Fibroblast of lung (primary cell): Measurements from ENCODE around the gene DNAH3. TPM values are rescaled to one million over a fixed set of nuclear protein-coding genes. Genes with fewer than 3 reads are reported as not detected.
"Not testable (repeated sequence)": the region's sequence is repeated elsewhere in the genome, so short reads cannot be mapped to it uniquely, and the experiment has no call there.

Source experiments
- DNase-seq, 2 donors: peaks; one replicate each; pipeline versions ENCODE4 v3.0.0 to v3.0.0-alpha.2; 2010; ENCODE audit warnings: low read depth in 2 of 2
- H2AFZ ChIP-seq: 2 replicates; pipeline ENCODE4 v1.5.1; 2012; ENCODE audit warnings: low read length, control low read depth, inconsistent platforms
- H3K27ac ChIP-seq: 2 replicates; pipeline ENCODE4 v1.5.1; 2011; ENCODE audit warnings: low read length, control low read depth; ENCODE audit not compliant: insufficient read depth
- H3K27me3 ChIP-seq: 2 replicates; pipeline ENCODE4 v1.5.1; 2011; ENCODE audit warnings: mild to moderate bottlenecking, low read length; ENCODE audit not compliant: control insufficient read depth, insufficient read depth
- H3K36me3 ChIP-seq: 2 replicates; pipeline ENCODE4 v1.5.1; 2011; ENCODE audit warnings: low read length; ENCODE audit not compliant: control insufficient read depth, insufficient read depth
- H3K4me1 ChIP-seq: 2 replicates; pipeline ENCODE4 v1.5.1; 2011; ENCODE audit warnings: low read length; ENCODE audit not compliant: control insufficient read depth, insufficient read depth; ENCODE audit errors: extremely low read depth
- H3K4me2 ChIP-seq: 2 replicates; pipeline ENCODE4 v1.5.1; 2011; ENCODE audit warnings: low read length, control low read depth; ENCODE audit not compliant: insufficient read depth; ENCODE audit errors: extremely low read depth
- H3K4me3 ChIP-seq, 4 experiments: fragments of 200-600 bp in 1 of 4; sonication (generic) in 1 of 4; replicated peaks in 1 of 4; 2 replicates each; pipeline ENCODE4 v1.5.1; 2011 to 2016; ENCODE audit warnings: low read length in 4 of 4, low read depth in 3 of 4, mild to moderate bottlenecking in 3 of 4, control low read depth in 2 of 4, inconsistent platforms in 1 of 4, mixed read lengths in 1 of 4; ENCODE audit not compliant: insufficient read depth in 1 of 4; ENCODE audit errors: control extremely low read depth in 1 of 4
- H3K79me2 ChIP-seq: 2 replicates; pipeline ENCODE4 v1.5.1; 2012; ENCODE audit warnings: mild to moderate bottlenecking, low read length, inconsistent platforms; ENCODE audit not compliant: control insufficient read depth, insufficient read depth
- H3K9ac ChIP-seq: 2 replicates; pipeline ENCODE4 v1.5.1; 2011; ENCODE audit warnings: mild to moderate bottlenecking, low read length, control low read depth; ENCODE audit not compliant: insufficient read depth
- H3K9me3 ChIP-seq: 2 replicates; pipeline ENCODE4 v1.5.1; 2012; ENCODE audit warnings: low read depth, low read length; ENCODE audit not compliant: control insufficient read depth, insufficient read depth
- H4K20me1 ChIP-seq: 2 replicates; pipeline ENCODE4 v1.5.1; 2011; ENCODE audit warnings: low read length; ENCODE audit not compliant: control insufficient read depth, insufficient read depth; ENCODE audit errors: extremely low read depth
- CTCF ChIP-seq, 2 donors: IDR thresholded peaks in 1 of 2; conservative IDR thresholded peaks in 1 of 2; 1 replicate in 1 of 2; 2 replicates in 1 of 2; pipeline ENCODE4 v1.5.1; 2011 to 2012; ENCODE audit warnings: low read length in 2 of 2, control low read depth in 1 of 2, inconsistent platforms in 1 of 2, low read depth in 1 of 2, mild to moderate bottlenecking in 1 of 2
- EZH2 ChIP-seq: IDR thresholded peaks from 2 replicates; pipeline ENCODE4 v1.5.1; 2012; ENCODE audit warnings: low read length, control low read depth, mild to moderate bottlenecking; ENCODE audit errors: missing control alignments
- polyA plus RNA-seq, 2 donors: library from polyadenylated mRNA; depleted of rRNA in 1 of 2; stranded (reverse) in 1 of 2; unstranded in 1 of 2; fragments of >200 nt; gene quantifications; 2 replicates each; pipeline ENCODE4 v1.2.1, GENCODE V29; 2011 to 2012; ENCODE audit warnings: missing spikeins in 1 of 2
- total RNA-seq: library from RNA; depleted of rRNA; stranded (reverse); fragments of >200 nt; gene quantifications from 2 replicates; pipeline ENCODE4 v1.2.1, GENCODE V29; 2014

DNAH3 gene
- total and polyA plus RNA-seq, 2 donors (not counting 1 experiment from before 2014, with no cell fraction given), result not detected

- peak; percentile 81 to 91 for DNase-seq
- no peak overlapping the region for H3K4me3 ChIP-seq
- no peak overlapping the region for H2AFZ ChIP-seq
- no peaks in the 10 kb centered on the region for H3K9me3 ChIP-seq
- H3K36me3 ChIP-seq, result no peaks in the 10 kb centered on the region
- TF ChIP-seq CTCF (conservative IDR thresholded peaks at IDR 0.05 in 1 of 2, IDR thresholded peaks at IDR 0.05 in 1 of 2; ENCODE audit: low read depth in 1 of 2, low read length in 2 of 2) (peak; percentile 71 to 74), EZH2 (no peak)
- no peaks in the 10 kb centered on the region for H3K27me3 ChIP-seq
- peaks cover 10% of the 10 kb centered on the region for H3K4me1 ChIP-seq
- H3K4me2 ChIP-seq, result no peak overlapping the region
- H3K27ac ChIP-seq, result no peak overlapping the region
- H3K9ac ChIP-seq, result no peak overlapping the region
- H3K79me2 ChIP-seq, result no peaks in the 10 kb centered on the region
- H4K20me1 ChIP-seq, result no peaks in the 10 kb centered on the region
These were observed 6.3 kb upstream of the DNAH3 start for GRCh38 chr16:21156767-21157467.

- not testable (repeated sequence) for H3K4me2 ChIP-seq, H3K27me3 ChIP-seq, H3K4me1 ChIP-seq, DNase-seq, H3K36me3 ChIP-seq, H2AFZ ChIP-seq, H3K79me2 ChIP-seq, H3K9ac ChIP-seq, H4K20me1 ChIP-seq, H3K9me3 ChIP-seq, H3K27ac ChIP-seq, H3K4me3 ChIP-seq
These were observed 5.4 kb upstream of the DNAH3 start for GRCh38 chr16:21156011-21156410.

GRCh38 chr16:21153124-21153729 is 2.6 kb upstream of the DNAH3 start:
- not testable (repeated sequence) for H3K4me3 ChIP-seq, DNase-seq, H3K36me3 ChIP-seq, H2AFZ ChIP-seq, H4K20me1 ChIP-seq, H3K4me1 ChIP-seq, H3K9ac ChIP-seq, H3K27ac ChIP-seq, H3K9me3 ChIP-seq, H3K27me3 ChIP-seq, H3K4me2 ChIP-seq, H3K79me2 ChIP-seq

- not testable (repeated sequence) for H3K79me2 ChIP-seq, H3K4me3 ChIP-seq, DNase-seq, H3K27ac ChIP-seq, H3K4me1 ChIP-seq, H3K4me2 ChIP-seq, H4K20me1 ChIP-seq, H3K9me3 ChIP-seq, H3K27me3 ChIP-seq, H2AFZ ChIP-seq, H3K9ac ChIP-seq, H3K36me3 ChIP-seq
These were observed 1.7 kb upstream of the DNAH3 start for GRCh38 chr16:21152160-21153030.
